ENCODE measurements around the gene ARHGAP42. TPM values are rescaled to one million over a fixed set of nuclear protein-coding genes. Genes with fewer than 3 reads are reported as not detected.

Gene ARHGAP42
- total RNA-seq, 1 donor from 2014 or later = 33.2 TPM

- H3K27ac Mint-ChIP-seq (ENCODE audit: unreplicated experiment) = no peak overlapping the region
- Histone ChIP-seq H3K4me1 (ENCODE audit: insufficient read depth, low read length) (no peaks in the 10 kb centered on the region), H3K4me3 (ENCODE audit: insufficient read depth, low read depth, low read length) (no peak overlapping the region), H3K27ac (ENCODE audit: low read depth, low read length) (no peak overlapping the region), H3K9me3 (ENCODE audit: insufficient read depth, low read depth, low read length) (no peaks in the 10 kb centered on the region), H3K4me2 (ENCODE audit: low read length) (no peak overlapping the region), H3K79me2 (ENCODE audit: insufficient read depth, low read length) (peaks cover 24% of the 10 kb centered on the region), H4K20me1 (ENCODE audit: insufficient read depth, low read length) (peaks cover 20% of the 10 kb centered on the region), H2AFZ (ENCODE audit: low read depth, low read length) (no peak overlapping the region), H3K36me3 (ENCODE audit: insufficient read depth, low read length) (no peaks in the 10 kb centered on the region), H3K27me3 (ENCODE audit: insufficient read depth, low read length) (no peaks in the 10 kb centered on the region), H3K9ac (ENCODE audit: low read length) (no peak overlapping the region)
- H3K9me3 Mint-ChIP-seq (ENCODE audit: unreplicated experiment) = peaks cover 2% of the 10 kb centered on the region
- H3K4me3 Mint-ChIP-seq (ENCODE audit: unreplicated experiment) = no peak overlapping the region
- peaks cover 5% of the 10 kb centered on the region for H3K36me3 Mint-ChIP-seq (ENCODE audit: low read depth, unreplicated experiment)
- FAIRE-seq (no peak), DNase-seq (ENCODE audit: low read depth) (no peak)
- peaks cover 11% of the 10 kb centered on the region for H3K4me1 Mint-ChIP-seq (ENCODE audit: low read depth, unreplicated experiment)
- TF ChIP-seq EZH2 (IDR thresholded peaks at IDR 0.05; ENCODE audit: insufficient read depth, low read length) = no peak
- TF ChIP-seq CTCF (IDR thresholded peaks at IDR 0.05; ENCODE audit: insufficient read depth, low read depth, low read length) = no peak
- H3K27me3 Mint-ChIP-seq (ENCODE audit: low read depth, unreplicated experiment) = no peaks in the 10 kb centered on the region
Measured at GRCh38 chr11:100785148-100785983, 98.3 kb downstream of the ARHGAP42 start.

- Mint-ChIP-seq H3K27me3 (ENCODE audit: low read depth, unreplicated experiment) (no peaks in the 10 kb centered on the region), H3K27ac (ENCODE audit: unreplicated experiment) (no peak overlapping the region), H3K4me1 (ENCODE audit: low read depth, unreplicated experiment) (peaks cover 8% of the 10 kb centered on the region), H3K9me3 (ENCODE audit: unreplicated experiment) (peaks cover 2% of the 10 kb centered on the region), H3K36me3 (ENCODE audit: low read depth, unreplicated experiment) (no peaks in the 10 kb centered on the region), H3K4me3 (ENCODE audit: unreplicated experiment) (no peak overlapping the region)
- Histone ChIP-seq H2AFZ (ENCODE audit: low read depth, low read length) (no peak overlapping the region), H3K9ac (ENCODE audit: low read length) (no peak overlapping the region), H4K20me1 (ENCODE audit: insufficient read depth, low read length) (peaks cover 20% of the 10 kb centered on the region), H3K4me1 (ENCODE audit: insufficient read depth, low read length) (no peaks in the 10 kb centered on the region), H3K36me3 (ENCODE audit: insufficient read depth, low read length) (no peaks in the 10 kb centered on the region), H3K4me3 (ENCODE audit: insufficient read depth, low read depth, low read length) (no peak overlapping the region), H3K79me2 (ENCODE audit: insufficient read depth, low read length) (peaks cover 27% of the 10 kb centered on the region), H3K27me3 (ENCODE audit: insufficient read depth, low read length) (no peaks in the 10 kb centered on the region), H3K9me3 (ENCODE audit: insufficient read depth, low read depth, low read length) (no peaks in the 10 kb centered on the region), H3K27ac (ENCODE audit: low read depth, low read length) (no peak overlapping the region), H3K4me2 (ENCODE audit: low read length) (no peak overlapping the region)
- no peak for DNase-seq (ENCODE audit: low read depth)
- FAIRE-seq = no peak
- TF ChIP-seq EZH2 (IDR thresholded peaks at IDR 0.05; ENCODE audit: insufficient read depth, low read length) (no peak), CTCF (IDR thresholded peaks at IDR 0.05; ENCODE audit: insufficient read depth, low read depth, low read length) (no peak)
Measured at GRCh38 chr11:100788561-100789295, 101.6 kb downstream of the ARHGAP42 start.
